HepG2 (cell line): Measurements from ENCODE around the gene CARHSP1. TPM values are rescaled to one million over a fixed set of nuclear protein-coding genes. Genes with fewer than 3 reads are reported as not detected.
A peak's percentile ranks its signal among the peaks of the same experiment; 100 is the strongest.

Experiments used
- ATAC-seq: fragments of 200-7000 bp; cut with Tn5 transposase; 3 replicates; pipeline ENCODE4 v1.9.1; 2020; ENCODE audit warnings: mild to moderate bottlenecking, moderate library complexity
- BruUV-seq: library from RNA; stranded (reverse); fragments of 400-500 nt; replicated peaks from 2 replicates; lab custom pipeline; 2021; lab: Mats Ljungman, UMichigan
- CTCF ChIA-PET: fragments of 300-600 bp; formaldehyde crosslinking; extraction: SDS; loops from one replicate; lab custom pipeline; 2021; ENCODE audit warnings: low total read pairs, inconsistent platforms, low intra/inter-chr PET ratio; lab: Yijun Ruan, JAX
- POLR2A ChIA-PET: fragments of 350-600 bp; sonication (Branson Sonifier 250); formaldehyde crosslinking; loops from one replicate; lab custom pipeline; 2020; ENCODE audit warnings: antibody characterized with exemption, inconsistent platforms; lab: Yijun Ruan, JAX
- DNase-seq: peaks from one replicate; pipeline ENCODE4 v3.0.0-alpha.2; 2015; ENCODE audit warnings: low spot score
- FAIRE-seq: peaks from 3 replicates; lab custom pipeline; 2011; peaks lifted over from hg19 to GRCh38; lab: Jason Lieb, UNC
- H2AFZ ChIP-seq: one replicate; pipeline ENCODE4 v1.6.1; 2011; ENCODE audit warnings: low read length, inconsistent platforms
- H3K27ac ChIP-seq: fragments of 300-600 bp; 3 replicates; pipeline ENCODE4 v1.8.0; 2011; ENCODE audit warnings: mixed run types, mild to moderate bottlenecking, mixed read lengths, low read length, inconsistent platforms; ENCODE audit not compliant: insufficient read depth; ENCODE audit errors: extremely low read length
- H3K27me3 ChIP-seq, 2 experiments: fragments of 200-600 bp in 1 of 2; 2 replicates in 1 of 2; 3 replicates in 1 of 2; pipeline versions ENCODE4 v1.6.0 to v1.8.0; 2011; ENCODE audit warnings: low read length in 2 of 2, mild to moderate bottlenecking in 2 of 2, moderate library complexity in 2 of 2, inconsistent platforms in 1 of 2; ENCODE audit not compliant: insufficient read depth in 2 of 2, control insufficient read depth in 1 of 2
- H3K36me3 ChIP-seq, 2 experiments: fragments of 200-600 bp in 1 of 2; replicated peaks in 1 of 2; 2 replicates in 1 of 2; 3 replicates in 1 of 2; pipeline versions ENCODE4 v1.5.1 to v1.8.0; 2011; ENCODE audit warnings: low read length in 2 of 2, inconsistent platforms in 1 of 2; ENCODE audit not compliant: insufficient read depth in 2 of 2, control insufficient read depth in 1 of 2
- H3K4me1 ChIP-seq: 2 replicates; pipeline ENCODE4 v1.5.1; 2012; ENCODE audit warnings: low read length, inconsistent platforms; ENCODE audit not compliant: insufficient read depth
- H3K4me2 ChIP-seq: 2 replicates; pipeline ENCODE4 v1.6.0; 2011; ENCODE audit warnings: low read depth, low read length, inconsistent platforms
- H3K4me3 ChIP-seq, 3 experiments: fragments of 200-600 bp in 1 of 3; sonication (generic), shearing (Covaris generic) in 1 of 3; replicated peaks in 1 of 3; 2 replicates each; pipeline ENCODE4 v1.5.1; 2011 to 2016; ENCODE audit warnings: low read length in 3 of 3, inconsistent platforms in 2 of 3, low read depth in 2 of 3, mild to moderate bottlenecking in 2 of 3, control low read depth in 1 of 3, mixed read lengths in 1 of 3; ENCODE audit not compliant: insufficient read depth in 1 of 3
- H3K79me2 ChIP-seq: one replicate; pipeline ENCODE4 v1.6.1; 2011; ENCODE audit warnings: low read length, inconsistent platforms; ENCODE audit not compliant: insufficient read depth
- H3K9ac ChIP-seq: 2 replicates; pipeline ENCODE4 v1.6.0; 2011; ENCODE audit warnings: mild to moderate bottlenecking, low read depth, low read length, inconsistent platforms; ENCODE audit not compliant: insufficient read depth
- H3K9me3 ChIP-seq: 2 replicates; pipeline ENCODE4 v1.5.1; 2012; ENCODE audit warnings: mild to moderate bottlenecking, low read length
- H4K20me1 ChIP-seq: 2 replicates; pipeline ENCODE4 v1.6.0; 2011; ENCODE audit warnings: inconsistent platforms, mild to moderate bottlenecking, low read length, moderate library complexity; ENCODE audit not compliant: insufficient read depth
- AGO2 ChIP-seq: fragments of 200-400 bp; formaldehyde crosslinking; optimal IDR thresholded peaks from 2 replicates; pipeline ENCODE3; 2017; ENCODE audit warnings: mild to moderate bottlenecking, low read depth, low read length, moderate library complexity
- DNMT3B ChIP-seq: conservative IDR thresholded peaks from 2 replicates; pipeline ENCODE4 v1.6.1; 2016; ENCODE audit warnings: missing biosample characterization, control low read depth
- FOXP1 ChIP-seq, 2 experiments: fragments of 450-650 bp in 1 of 2; IDR thresholded peaks; 2 replicates each; pipeline ENCODE4 v1.6.1; 2017 to 2018; ENCODE audit warnings: antibody characterized with exemption in 1 of 2
- POLR2A ChIP-seq, 2 experiments: IDR thresholded peaks; 2 replicates each; pipeline ENCODE4 v1.6.1; 2011; ENCODE audit warnings: low read depth in 2 of 2, low read length in 2 of 2, mild to moderate bottlenecking in 1 of 2, moderate library complexity in 1 of 2; ENCODE audit not compliant: insufficient read depth in 1 of 2
- SRSF1 ChIP-seq: fragments of 200-400 bp; formaldehyde crosslinking; optimal IDR thresholded peaks from 2 replicates; pipeline ENCODE3; 2017; ENCODE audit warnings: mild to moderate bottlenecking, low read depth, low read length, moderate library complexity
- STAG1 ChIP-seq: sonication (generic); formaldehyde crosslinking; IDR thresholded peaks from 2 replicates; pipeline ENCODE4 v1.4.0; 2020; ENCODE audit warnings: missing genetic modification reagents
- ZHX2 ChIP-seq, 2 experiments: sonication (generic) in 1 of 2; formaldehyde crosslinking in 1 of 2; IDR thresholded peaks; 2 replicates each; pipeline versions ENCODE4 v1.6.1 to v1.9.0; 2014 to 2022; ENCODE audit warnings: antibody characterized with exemption in 1 of 2, borderline replicate concordance in 1 of 2, inconsistent platforms in 1 of 2, low read depth in 1 of 2, missing genetic modification reagents in 1 of 2
- ZMYM4 ChIP-seq: sonication (generic); formaldehyde crosslinking; IDR thresholded peaks from 2 replicates; pipeline ENCODE4 v1.8.1; 2023; ENCODE audit warnings: mild to moderate bottlenecking, missing genetic modification reagents
- ZNF441 ChIP-seq: sonication (generic); formaldehyde crosslinking; IDR thresholded peaks from 2 replicates; pipeline ENCODE4 v1.7.0; 2021; ENCODE audit warnings: missing genetic modification reagents, borderline replicate concordance
- ZNF652 ChIP-seq: IDR thresholded peaks from 2 replicates; pipeline ENCODE4 v1.6.1; 2016; ENCODE audit warnings: low read depth, borderline replicate concordance
- WGBS: methylation state at CpG from one replicate; pipeline ENCODE4 v1.1.6; 2017; ENCODE audit warnings: low lambda C conversion rate; 5-methylcytosine and 5-hydroxymethylcytosine counted together
- in situ Hi-C: cut with HindIII; loops from 2 replicates; pipeline ENCODE4 v1.10.0; 2017; ENCODE audit warnings: low pct_unique_long_range_greater_than_20kb; ENCODE audit not compliant: extremely low pct_ligation_motif_present
- intact Hi-C: fragments of 100-400 bp; cut with micrococcal nuclease; formaldehyde crosslinking; loops from one replicate; pipeline ENCODE4 v1.10.0; 2022; ENCODE audit not compliant: unreplicated experiment
- polyA plus RNA-seq, 8 experiments: library from polyadenylated mRNA; depleted of rRNA in 3 of 8; stranded (reverse) in 7 of 8; unstranded in 1 of 8; fragments of >200 nt; fragmentation: Illumina TruSeq in 4 of 8; extraction: Trizol in 4 of 8; gene quantifications; 2 replicates each; pipeline versions ENCODE4 v1.2.1 to v1.2.3, GENCODE V29; 2011 to 2016; ENCODE audit warnings: low read depth in 4 of 8, missing spikeins in 1 of 8, mixed read lengths in 1 of 8; ENCODE audit not compliant: insufficient read depth in 1 of 8
- total RNA-seq, 5 experiments: library from RNA; depleted of rRNA; stranded (reverse); fragments of >200 nt; fragmentation: Illumina TruSeq; extraction: Trizol; gene quantifications; 2 replicates each; pipeline ENCODE4 v1.2.3, GENCODE V29; 2016; ENCODE audit warnings: low read depth in 1 of 5
- TF ChIP-seq, protein P1 (sequence below): sonication (generic); formaldehyde crosslinking; IDR thresholded peaks from 2 replicates; pipeline ENCODE4 v1.4.0; 2020; ENCODE audit warnings: missing genetic modification reagents, borderline replicate concordance

CARHSP1 gene
- total and polyA plus RNA-seq, 2 of the 13 experiments (the other 11 are each of a cell fraction or from before 2014, with no cell fraction given) = 173 to 345 TPM

DNA sequence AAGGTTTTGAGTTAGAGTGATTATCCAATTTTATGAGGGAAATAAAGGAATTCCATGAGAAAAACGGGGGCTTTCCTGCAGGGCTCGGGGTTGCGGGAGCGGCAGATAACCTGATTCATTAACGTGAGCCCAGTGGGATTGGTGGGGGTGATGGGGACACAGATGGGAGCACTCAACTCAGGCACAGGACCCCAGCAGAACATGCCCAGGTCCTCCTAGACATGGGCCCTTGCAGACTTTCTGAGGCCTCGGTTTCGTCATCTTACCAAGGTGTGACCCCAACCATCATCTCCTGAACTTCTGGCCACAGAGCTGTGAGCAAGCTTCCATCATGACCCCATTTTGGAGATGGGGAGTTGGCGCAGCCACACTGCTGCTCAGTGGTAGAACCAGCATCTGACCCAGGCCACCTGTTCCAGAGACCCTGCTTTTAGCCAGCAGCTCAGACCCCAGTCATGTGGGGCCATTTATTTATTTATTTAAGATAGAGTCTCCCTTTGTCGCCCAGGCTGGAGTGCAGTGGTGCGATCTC is 22.3 kb downstream of the CARHSP1 start:
- intact Hi-C loops (no loop called here), in situ Hi-C loops (no loop called here)
- ATAC-seq = no peak
- 0 out of 4 replicates have a peak, but pooled peaks of 1 of the 2 experiments have one; percentile 5 for TF ChIP-seq POLR2A (IDR thresholded peaks at IDR 0.05; ENCODE audit: insufficient read depth in 1 of 2, low read depth in 2 of 2, low read length in 2 of 2)
- TF ChIP-seq FOXP1 (IDR thresholded peaks at IDR 0.05) = no peak
- TF ChIP-seq FOXP1 (CRISPR knock-in tag; IDR thresholded peaks at IDR 0.05) = no peak
- no peak for TF ChIP-seq ZNF441 (CRISPR knock-in tag)
- peak; percentile 50 for TF ChIP-seq AGO2
- TF ChIP-seq DNMT3B = no peak
- TF ChIP-seq ZNF652 (CRISPR knock-in tag) = no peak
- no peak for TF ChIP-seq ZHX2 (IDR thresholded peaks at IDR 0.05; ENCODE audit: low read depth)
- no peak for TF ChIP-seq ZHX2 (CRISPR knock-in tag; IDR thresholded peaks at IDR 0.05; ENCODE audit: borderline replicate concordance)
- TF ChIP-seq, protein P1, sequence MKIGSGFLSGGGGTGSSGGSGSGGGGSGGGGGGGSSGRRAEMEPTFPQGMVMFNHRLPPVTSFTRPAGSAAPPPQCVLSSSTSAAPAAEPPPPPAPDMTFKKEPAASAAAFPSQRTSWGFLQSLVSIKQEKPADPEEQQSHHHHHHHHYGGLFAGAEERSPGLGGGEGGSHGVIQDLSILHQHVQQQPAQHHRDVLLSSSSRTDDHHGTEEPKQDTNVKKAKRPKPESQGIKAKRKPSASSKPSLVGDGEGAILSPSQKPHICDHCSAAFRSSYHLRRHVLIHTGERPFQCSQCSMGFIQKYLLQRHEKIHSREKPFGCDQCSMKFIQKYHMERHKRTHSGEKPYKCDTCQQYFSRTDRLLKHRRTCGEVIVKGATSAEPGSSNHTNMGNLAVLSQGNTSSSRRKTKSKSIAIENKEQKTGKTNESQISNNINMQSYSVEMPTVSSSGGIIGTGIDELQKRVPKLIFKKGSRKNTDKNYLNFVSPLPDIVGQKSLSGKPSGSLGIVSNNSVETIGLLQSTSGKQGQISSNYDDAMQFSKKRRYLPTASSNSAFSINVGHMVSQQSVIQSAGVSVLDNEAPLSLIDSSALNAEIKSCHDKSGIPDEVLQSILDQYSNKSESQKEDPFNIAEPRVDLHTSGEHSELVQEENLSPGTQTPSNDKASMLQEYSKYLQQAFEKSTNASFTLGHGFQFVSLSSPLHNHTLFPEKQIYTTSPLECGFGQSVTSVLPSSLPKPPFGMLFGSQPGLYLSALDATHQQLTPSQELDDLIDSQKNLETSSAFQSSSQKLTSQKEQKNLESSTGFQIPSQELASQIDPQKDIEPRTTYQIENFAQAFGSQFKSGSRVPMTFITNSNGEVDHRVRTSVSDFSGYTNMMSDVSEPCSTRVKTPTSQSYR = no peak
- TF ChIP-seq ZMYM4 (CRISPR knock-in tag) = no peak
- TF ChIP-seq STAG1 (CRISPR knock-in tag) = no peak
- no peak for TF ChIP-seq SRSF1
- Histone ChIP-seq H3K4me3 (no peak overlapping the region), H3K4me1 (peaks cover 28% of the 10 kb centered on the region), H3K4me2 (no peak overlapping the region), H3K27ac (no peak overlapping the region), H2AFZ (no peak overlapping the region), H3K36me3 (peaks cover 31 to 54% of the 10 kb centered on the region in 2 experiments), H3K27me3 (no peaks in the 10 kb centered on the region), H4K20me1 (peaks cover 64% of the 10 kb centered on the region), H3K9ac (no peak overlapping the region), H3K9me3 (no peaks in the 10 kb centered on the region), H3K79me2 (peaks cover 27% of the 10 kb centered on the region)
- CTCF ChIA-PET = no interaction called here
- DNase-seq = no peak
- POLR2A ChIA-PET = no interaction called here
- FAIRE-seq = no peak
- 86% methylated on average over 8 of the region's 10 CpGs for WGBS
- BruUV-seq = no TSS peak
